Neural cell (in vitro differentiated cells): ENCODE measurements around the gene IER5L.

ENCODE experiments used
- MXI1 ChIP-seq: fragments of 450-650 bp; conservative IDR thresholded peaks from 2 replicates; pipeline ENCODE4 v1.6.1; 2014; ENCODE audit warnings: antibody characterized with exemption, mild to moderate bottlenecking; ENCODE audit not compliant: poor library complexity, severe bottlenecking
- REST ChIP-seq: IDR thresholded peaks from 2 replicates; pipeline ENCODE4 v1.6.1; 2012; ENCODE audit warnings: borderline replicate concordance

GRCh38 chr9:129187042-129187441 lies 9.0 kb upstream of the IER5L start:
- TF ChIP-seq MXI1 (no peak), REST (no peak)
